Measurements from ENCODE around the gene P3H4. TPM values are rescaled to one million over a fixed set of nuclear protein-coding genes. Genes with fewer than 3 reads are reported as not detected.

P3H4 gene
- total and polyA plus RNA-seq, 8 donors: 19.1 to 47.1 (median 31.0) TPM

- ATAC-seq (no peak), DNase-seq (peak in 1 of 4 donors; percentile 66)
- Histone ChIP-seq H3K9me3 (no peaks in the 10 kb centered on the region), H3K27me3 (no peaks in the 10 kb centered on the region), H3K27ac (no peak overlapping the region), H3K36me3 (peaks cover 0 to 74% of the 10 kb centered on the region in 2 donors), H3K4me1 (peaks cover 11 to 29% of the 10 kb centered on the region in 2 donors), H3K4me3 (no peak overlapping the region)
- intact Hi-C loops (cut with DNase I): no loop called here
- no peak for TF ChIP-seq CTCF (IDR thresholded peaks at IDR 0.05)
Measured at GRCh38 chr17:41769346-41769862, 42.3 kb downstream of the P3H4 start.

GRCh38 chr17:41768682-41769288, 43.0 kb downstream of the P3H4 start:
- no peak overlapping the region for H3K27ac ChIP-seq
- DNase-seq: no peak
- H3K36me3 ChIP-seq: peaks cover 0 to 80% of the 10 kb centered on the region in 2 donors
- no peak for TF ChIP-seq CTCF (IDR thresholded peaks at IDR 0.05)
- no peaks in the 10 kb centered on the region for H3K27me3 ChIP-seq
- H3K4me3 ChIP-seq: no peak overlapping the region
- no peak for ATAC-seq
- no peaks in the 10 kb centered on the region for H3K9me3 ChIP-seq
- intact Hi-C loops (cut with DNase I): no loop called here
- H3K4me1 ChIP-seq: peaks cover 10 to 23% of the 10 kb centered on the region in 2 donors

- Histone ChIP-seq H3K36me3 (peaks cover 0 to 93% of the 10 kb centered on the region in 2 donors), H3K4me1 (peaks cover 0 to 10% of the 10 kb centered on the region in 2 donors), H3K4me3 (no peak overlapping the region), H3K9me3 (no peaks in the 10 kb centered on the region), H3K27me3 (no peaks in the 10 kb centered on the region), H3K27ac (no peak overlapping the region)
- TF ChIP-seq CTCF (IDR thresholded peaks at IDR 0.05): no peak
- ATAC-seq: no peak
- no peak for DNase-seq
- intact Hi-C loops (cut with DNase I): no loop called here
Measured at GRCh38 chr17:41767324-41768042, 44.3 kb downstream of the P3H4 start.

GRCh38 chr17:41766135-41766534, 45.6 kb downstream of the P3H4 start:
- intact Hi-C loops (cut with DNase I): no loop called here
- no peak for DNase-seq
- Histone ChIP-seq H3K36me3 (peaks cover 0 to 96% of the 10 kb centered on the region in 2 donors), H3K27ac (no peak overlapping the region), H3K4me3 (no peak overlapping the region), H3K4me1 (no peaks in the 10 kb centered on the region), H3K27me3 (no peaks in the 10 kb centered on the region), H3K9me3 (no peaks in the 10 kb centered on the region)
- ATAC-seq: no peak
- TF ChIP-seq CTCF (IDR thresholded peaks at IDR 0.05): no peak

GRCh38 chr17:41763327-41763726, 48.4 kb downstream of the P3H4 start:
- H3K36me3 ChIP-seq: peaks cover 0 to 97% of the 10 kb centered on the region in 2 donors
- TF ChIP-seq CTCF (IDR thresholded peaks at IDR 0.05): no peak
- no peak for ATAC-seq
- no peaks in the 10 kb centered on the region for H3K27me3 ChIP-seq
- no peak for DNase-seq
- H3K27ac ChIP-seq: no peak overlapping the region
- intact Hi-C loops (cut with DNase I): no loop called here
- no peak overlapping the region for H3K4me3 ChIP-seq
- H3K9me3 ChIP-seq: no peaks in the 10 kb centered on the region
- H3K4me1 ChIP-seq: no peaks in the 10 kb centered on the region

All from left lung (tissue), 10 donors.